Measurements from ENCODE around the gene PAXX. TPM values are rescaled to one million over a fixed set of nuclear protein-coding genes. Genes with fewer than 3 reads are reported as not detected.

The PAXX gene
- total RNA-seq, 1 donor from 2014 or later = 15.3 TPM

DNA sequence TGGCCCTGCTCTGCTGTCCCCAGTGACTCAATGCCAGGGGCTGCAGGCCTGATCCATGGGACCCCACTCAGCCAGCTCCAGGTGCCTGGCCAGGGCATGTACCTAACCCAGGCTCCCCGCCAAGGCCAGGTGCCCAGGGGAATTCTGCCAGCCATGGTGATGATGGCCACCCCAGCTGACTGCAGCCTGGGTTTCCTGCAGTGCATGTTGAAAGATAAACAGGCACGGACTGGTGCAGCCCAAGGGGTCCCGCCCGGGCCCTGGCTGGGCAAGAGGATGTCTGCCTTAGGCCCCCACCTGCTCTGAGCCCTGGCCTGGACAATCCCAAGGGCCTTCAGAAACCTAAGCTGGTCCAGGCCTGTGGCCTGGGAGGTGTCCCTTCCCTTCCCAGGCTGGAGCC lies 34.6 kb downstream of the PAXX start:
- H3K9me3 Mint-ChIP-seq (ENCODE audit: unreplicated experiment) = no peaks in the 10 kb centered on the region
- no peak overlapping the region for H3K4me3 ChIP-seq (ENCODE audit: insufficient read depth, low read depth, low read length)
- TF ChIP-seq CTCF (IDR thresholded peaks at IDR 0.05; ENCODE audit: insufficient read depth, low read depth, low read length) (no peak), EZH2 (IDR thresholded peaks at IDR 0.05; ENCODE audit: insufficient read depth, low read length) (no peak)

DNA sequence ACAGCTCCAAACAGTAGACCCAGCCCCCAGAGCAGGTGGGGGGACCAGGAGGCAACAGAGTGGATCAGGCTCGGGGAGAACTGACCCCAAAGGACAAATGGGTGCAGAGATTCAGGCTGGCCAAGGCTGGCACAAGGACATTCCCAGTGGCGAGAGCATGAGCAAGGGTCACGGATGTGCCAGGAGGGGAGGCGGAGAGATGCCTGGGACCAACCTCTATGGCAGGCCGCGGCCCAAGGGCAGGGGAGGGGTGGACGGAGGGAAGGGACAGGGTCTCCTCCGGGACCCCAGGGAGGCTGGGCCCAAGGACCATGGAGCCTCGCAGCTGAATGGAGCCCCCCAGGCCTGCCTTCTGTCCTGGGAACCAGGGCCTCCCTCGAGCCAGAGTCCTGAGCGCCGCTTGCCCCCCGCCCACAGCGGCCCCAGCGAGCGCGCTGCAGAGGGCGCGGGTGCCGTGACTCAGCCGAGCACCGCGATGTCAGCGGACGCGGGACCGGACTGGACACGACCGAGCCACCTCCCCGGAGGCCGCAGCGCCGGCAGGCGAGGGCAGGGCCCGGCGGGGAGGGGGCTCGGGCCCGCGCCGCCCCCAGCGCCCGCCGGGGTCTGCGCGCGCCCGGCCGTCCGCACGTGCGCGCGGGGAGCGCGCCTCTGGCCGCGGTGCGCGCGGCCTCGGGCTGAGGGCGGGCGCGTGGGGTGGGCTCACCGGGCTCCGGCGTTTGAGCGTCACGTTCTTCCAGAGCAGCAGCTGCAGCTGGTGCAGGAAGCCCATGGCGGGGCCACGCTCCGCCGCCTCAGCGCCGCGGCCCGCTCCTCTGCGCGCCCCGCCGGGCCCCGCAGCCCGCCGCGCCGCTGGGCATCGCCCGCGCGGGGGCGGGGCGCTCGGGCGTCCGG lies 35.4 kb downstream of the PAXX start, which contains the start of gene ABCA2:
TSS of gene ABCA2 (minus strand) at position 869 of the 894 bp plus-strand sequence. CDS start at position 772, 97 bp downstream.
- H3K27me3 Mint-ChIP-seq (ENCODE audit: low read depth, unreplicated experiment) = peaks cover 6% of the 10 kb centered on the region
- no peaks in the 10 kb centered on the region for H3K36me3 Mint-ChIP-seq (ENCODE audit: low read depth, unreplicated experiment)
- H3K9me3 ChIP-seq (ENCODE audit: insufficient read depth, low read depth, low read length) = no peaks in the 10 kb centered on the region
- peak within 1 kb of the TSS; percentile 90 for H3K4me2 ChIP-seq (ENCODE audit: low read length)
- FAIRE-seq (no peak), DNase-seq (ENCODE audit: low read depth) (no peak)
- H3K4me1 Mint-ChIP-seq (ENCODE audit: low read depth, unreplicated experiment) = no peaks in the 10 kb centered on the region
- no peaks in the 10 kb centered on the region for H3K27me3 ChIP-seq (ENCODE audit: insufficient read depth, low read length)
- peaks cover 15% of the 10 kb centered on the region for H3K4me1 ChIP-seq (ENCODE audit: insufficient read depth, low read length)
- H3K4me3 ChIP-seq (ENCODE audit: insufficient read depth, low read depth, low read length) = peak within 1 kb of the TSS; percentile 50
- H3K9ac ChIP-seq (ENCODE audit: low read length) = peak within 1 kb of the TSS; percentile 48
- peak within 1 kb of the TSS; percentile 84 for H3K4me3 Mint-ChIP-seq (ENCODE audit: unreplicated experiment)
- no peaks in the 10 kb centered on the region for H3K9me3 Mint-ChIP-seq (ENCODE audit: unreplicated experiment)
- peak; percentile 32 for TF ChIP-seq EZH2 (IDR thresholded peaks at IDR 0.05; ENCODE audit: insufficient read depth, low read length)
- no peak for TF ChIP-seq CTCF (IDR thresholded peaks at IDR 0.05; ENCODE audit: insufficient read depth, low read depth, low read length)
- peaks cover 29% of the 10 kb centered on the region for H4K20me1 ChIP-seq (ENCODE audit: insufficient read depth, low read length)
- no peaks in the 10 kb centered on the region for H3K36me3 ChIP-seq (ENCODE audit: insufficient read depth, low read length)
- H3K27ac Mint-ChIP-seq (ENCODE audit: unreplicated experiment) = no peak within 1 kb of the TSS
- no peak within 1 kb of the TSS for H3K27ac ChIP-seq (ENCODE audit: low read depth, low read length)
- H2AFZ ChIP-seq (ENCODE audit: low read depth, low read length) = peak within 1 kb of the TSS; percentile 66
- no peaks in the 10 kb centered on the region for H3K79me2 ChIP-seq (ENCODE audit: insufficient read depth, low read length)

More for the DNA sequence above, 34.6 kb downstream of the PAXX start:
- Histone ChIP-seq H3K4me2 (ENCODE audit: low read length) (peak overlapping the region; percentile 84), H3K9ac (ENCODE audit: low read length) (no peak overlapping the region), H3K79me2 (ENCODE audit: insufficient read depth, low read length) (no peaks in the 10 kb centered on the region), H2AFZ (ENCODE audit: low read depth, low read length) (no peak overlapping the region), H3K27ac (ENCODE audit: low read depth, low read length) (no peak overlapping the region), H3K27me3 (ENCODE audit: insufficient read depth, low read length) (no peaks in the 10 kb centered on the region), H3K9me3 (ENCODE audit: insufficient read depth, low read depth, low read length) (no peaks in the 10 kb centered on the region), H3K4me1 (ENCODE audit: insufficient read depth, low read length) (peaks cover 15% of the 10 kb centered on the region), H3K36me3 (ENCODE audit: insufficient read depth, low read length) (no peaks in the 10 kb centered on the region), H4K20me1 (ENCODE audit: insufficient read depth, low read length) (peaks cover 29% of the 10 kb centered on the region)
- FAIRE-seq (no peak), DNase-seq (ENCODE audit: low read depth) (no peak)
- H3K4me1 Mint-ChIP-seq (ENCODE audit: low read depth, unreplicated experiment) = no peaks in the 10 kb centered on the region
- peak overlapping the region; percentile 84 for H3K4me3 Mint-ChIP-seq (ENCODE audit: unreplicated experiment)
- no peak overlapping the region for H3K27ac Mint-ChIP-seq (ENCODE audit: unreplicated experiment)
- H3K27me3 Mint-ChIP-seq (ENCODE audit: low read depth, unreplicated experiment) = peaks cover 3% of the 10 kb centered on the region
- H3K36me3 Mint-ChIP-seq (ENCODE audit: low read depth, unreplicated experiment) = no peaks in the 10 kb centered on the region

All from astrocyte (in vitro differentiated cells and primary cell).